NAMALWA (cell line): ENCODE results near the gene AVL9.
"Not testable (repeated sequence)": the region's sequence is repeated elsewhere in the genome, so short reads cannot be mapped to it uniquely, and the experiment has no call there.

Experiments used
- DNase-seq: peaks from one replicate; pipeline ENCODE4 v3.0.0-alpha.2; 2015; ENCODE audit warnings: low spot score

AVL9 gene

GRCh38 chr7:32496052-32496813 lies 944 bp downstream of the AVL9 start:
- no peak for DNase-seq

DNA sequence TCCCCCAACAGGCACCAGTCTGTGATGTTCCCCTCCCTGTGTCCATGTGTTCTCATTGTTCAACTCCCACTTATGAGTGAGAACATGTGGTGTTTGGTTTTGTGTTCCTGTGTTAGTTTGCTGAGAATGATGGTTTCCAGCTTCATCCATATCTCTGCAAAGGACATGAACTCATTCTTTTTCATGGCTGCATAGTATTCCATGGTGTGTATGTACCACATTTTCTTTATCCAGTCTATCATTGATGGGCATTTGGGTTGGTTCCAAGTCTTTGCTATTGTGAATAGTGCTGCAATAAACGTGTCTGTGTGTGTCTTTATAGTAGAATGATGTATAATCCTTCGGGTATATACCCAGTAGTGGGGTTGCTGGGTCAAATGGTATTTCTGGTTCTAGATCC lies 4.5 kb downstream of the AVL9 start:
- DNase-seq, result not testable (repeated sequence)

DNA sequence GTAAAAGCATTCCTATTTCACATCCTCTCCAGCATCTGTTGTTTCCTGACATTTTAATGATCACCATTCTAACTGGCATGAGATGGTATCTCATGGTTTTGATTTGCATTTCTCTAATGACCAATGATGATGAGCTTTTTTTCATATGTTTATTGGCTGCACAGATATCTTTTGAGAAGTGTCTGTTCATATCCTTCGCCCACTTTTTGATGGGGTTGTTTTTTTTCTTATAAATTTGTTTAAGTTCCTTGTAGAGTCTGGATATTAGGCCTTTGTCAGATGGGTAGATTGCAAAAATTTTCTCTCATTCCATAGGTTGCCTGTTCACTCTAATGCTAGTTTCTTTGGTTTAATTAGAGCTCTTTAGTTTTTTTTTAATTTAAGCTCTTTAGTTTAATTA lies 4.9 kb downstream of the AVL9 start:
- not testable (repeated sequence) for DNase-seq

DNA sequence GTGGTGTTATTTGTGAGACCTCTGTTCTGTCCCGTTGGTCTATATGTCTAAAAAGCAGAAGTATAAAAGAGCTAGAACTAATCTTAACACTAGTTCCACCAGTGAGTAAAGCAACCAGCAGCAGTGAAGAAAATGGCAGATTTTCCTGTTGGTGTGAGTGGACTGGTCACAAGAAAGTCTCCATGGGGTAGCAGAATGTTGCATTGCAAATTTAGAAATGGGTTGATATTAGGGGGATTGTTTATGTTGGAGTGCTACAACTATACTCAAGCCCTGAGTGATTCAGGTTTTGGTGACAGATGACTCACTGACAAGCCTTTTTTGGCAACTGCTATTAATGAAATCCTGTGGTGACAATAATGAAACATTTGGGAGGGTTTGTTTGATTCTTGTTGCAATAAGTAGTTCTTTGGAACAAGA lies 5.6 kb downstream of the AVL9 start:
- peak; percentile 51 for DNase-seq

- no peak for DNase-seq
Observed at GRCh38 chr7:32501522-32501921, 6.2 kb downstream of the AVL9 start.

DNA sequence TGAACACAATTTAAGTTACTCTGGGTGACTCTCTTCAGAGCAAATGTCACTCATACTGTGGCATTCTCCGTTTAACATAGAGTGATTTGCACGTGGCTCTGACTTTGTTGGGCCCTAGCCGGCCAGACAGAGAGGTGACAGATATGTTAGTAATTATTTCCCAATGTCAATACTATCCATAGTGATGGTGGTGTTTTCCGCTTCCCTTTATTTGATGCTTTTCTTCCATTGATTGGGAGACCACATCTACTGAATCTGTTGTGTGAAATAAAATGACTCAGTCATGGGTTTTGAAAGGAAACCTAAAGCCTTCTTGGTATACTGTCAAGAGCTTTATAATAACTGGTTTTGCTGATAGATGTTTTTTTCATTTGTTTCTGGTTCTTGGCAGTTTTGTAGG lies 7.4 kb downstream of the AVL9 start:
- no peak for DNase-seq

DNA sequence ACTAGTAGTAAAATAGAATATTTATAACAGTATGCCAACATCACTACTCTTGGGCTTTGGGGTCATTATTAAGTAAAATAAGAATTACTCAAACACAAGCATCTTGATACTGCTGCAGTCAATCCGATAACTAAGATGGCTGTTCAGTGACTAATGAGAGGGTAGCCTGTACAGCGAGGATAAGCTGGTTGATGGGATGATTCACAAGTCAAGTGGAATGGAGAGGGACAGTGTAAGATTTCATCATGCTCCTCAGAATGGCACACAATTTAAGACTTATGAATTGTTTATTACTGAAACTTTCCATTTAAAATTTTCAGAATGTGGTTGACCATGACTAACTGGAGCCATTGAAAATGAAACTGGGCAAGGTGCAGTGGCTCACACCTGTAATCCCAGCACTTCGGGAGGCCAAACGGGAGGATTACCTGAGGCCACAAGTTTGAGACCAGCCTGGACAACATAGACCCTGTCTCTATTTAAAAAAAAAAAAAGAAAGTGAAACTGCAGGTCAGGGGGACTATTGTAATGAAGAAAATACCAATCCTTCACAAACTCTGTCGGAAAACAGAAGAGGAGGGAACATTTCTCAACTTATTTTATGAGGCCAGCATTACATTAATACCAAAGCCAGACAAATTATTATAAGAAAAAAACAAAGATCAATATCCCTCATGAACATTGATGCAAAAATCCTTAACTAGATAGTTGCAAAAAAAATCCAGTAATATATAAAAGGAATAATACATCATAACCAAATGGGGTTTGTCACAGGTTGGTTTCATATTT lies 11.2 kb downstream of the AVL9 start:
- DNase-seq, result no peak

- no peak for DNase-seq
Observed at GRCh38 chr7:32507414-32507813, 12.1 kb downstream of the AVL9 start.

DNA sequence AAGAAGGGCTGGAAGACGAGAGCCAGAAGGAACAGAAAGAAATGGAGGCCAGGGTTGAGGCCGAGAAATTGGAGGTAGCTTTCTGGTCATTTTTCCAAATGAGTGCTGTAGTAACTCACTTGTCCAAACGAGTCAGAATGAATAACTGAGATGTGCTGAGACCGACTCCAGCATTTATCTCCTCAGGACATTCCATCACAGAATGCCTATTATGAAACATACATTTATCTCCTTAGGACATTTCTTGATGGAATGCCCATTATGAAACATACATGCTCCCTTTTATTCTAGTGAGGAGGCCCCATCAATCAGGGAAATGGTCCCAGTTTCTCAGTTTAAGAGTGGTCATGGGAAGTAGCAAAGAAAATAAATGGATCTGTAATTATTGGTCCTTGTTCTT lies 16.5 kb downstream of the AVL9 start:
- no peak for DNase-seq

DNA sequence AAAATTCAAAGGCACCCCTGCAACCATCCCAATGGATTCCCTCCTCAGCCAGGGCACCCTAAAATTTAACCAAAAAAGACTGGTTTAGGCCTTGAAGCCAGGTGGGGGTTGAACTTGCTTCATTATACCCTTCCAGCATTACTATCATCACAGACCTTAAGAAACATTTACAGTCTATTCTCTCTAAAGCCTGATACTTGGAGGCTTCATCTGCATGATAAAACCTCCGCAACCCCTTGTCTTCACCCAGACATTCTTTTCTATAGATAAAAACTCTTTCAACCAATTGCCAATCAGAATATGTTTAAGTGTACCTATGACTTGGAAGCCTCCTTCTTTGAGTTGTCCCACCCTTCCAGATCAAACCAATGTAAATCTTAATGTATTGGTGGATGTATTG lies 17.9 kb downstream of the AVL9 start:
- no peak for DNase-seq

DNA sequence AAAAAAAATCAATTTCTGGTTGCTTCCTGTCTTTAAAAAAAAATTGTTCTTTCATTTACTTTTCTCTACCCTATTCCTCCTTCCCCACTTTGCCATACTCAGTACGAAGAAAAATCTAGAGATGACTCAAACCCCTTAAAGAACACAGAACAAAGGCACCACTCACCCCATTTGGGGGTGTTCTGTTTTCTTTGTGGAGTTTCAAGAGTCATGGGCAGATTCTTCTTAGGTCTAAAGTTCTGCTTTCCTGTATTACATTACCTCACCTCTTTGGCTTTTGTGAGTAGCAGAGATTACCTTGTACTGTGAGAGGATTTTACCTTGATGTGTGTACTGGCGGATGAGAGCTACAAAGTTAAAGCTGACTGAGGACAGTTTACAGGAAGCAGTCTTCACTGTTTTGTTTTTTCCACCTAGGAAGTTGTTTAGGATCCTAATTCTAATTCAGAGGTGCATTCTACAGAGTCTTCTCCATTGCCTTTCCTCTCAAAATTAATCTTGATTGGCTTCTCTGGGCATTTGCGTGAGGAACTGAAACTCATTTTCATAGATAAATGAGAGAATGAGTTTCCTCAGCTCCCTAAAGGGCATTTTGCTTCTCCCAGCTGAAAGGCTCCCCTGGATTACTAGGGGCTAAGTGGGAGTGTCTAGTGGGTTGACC lies 20.7 kb downstream of the AVL9 start:
- DNase-seq, result no peak

DNA sequence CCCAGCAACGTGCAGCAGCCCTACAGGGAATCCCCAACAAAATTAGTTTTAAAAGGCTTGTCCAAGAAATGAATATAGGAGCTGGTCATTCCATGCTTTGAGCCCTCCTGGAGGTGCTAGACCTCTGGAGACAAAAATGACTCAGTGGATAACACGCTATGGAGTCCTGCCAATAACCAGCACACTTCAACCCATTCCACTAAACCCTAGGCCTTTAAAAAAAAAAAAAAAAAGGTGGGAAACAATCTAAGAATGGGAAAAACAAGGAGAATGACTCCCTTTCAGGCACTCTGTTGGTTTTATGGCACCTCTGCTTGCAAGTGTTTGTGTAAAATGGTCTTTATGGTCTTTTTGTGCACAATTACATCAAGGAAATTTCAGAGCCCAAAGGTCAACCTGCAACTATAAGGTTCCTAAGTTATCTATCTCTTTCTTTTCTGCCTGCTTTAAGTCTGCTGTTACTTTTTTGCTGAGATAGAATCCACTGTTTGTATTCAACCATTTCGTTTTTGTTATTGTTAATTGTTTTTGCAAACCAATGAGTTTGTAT lies 21.3 kb downstream of the AVL9 start:
- no peak for DNase-seq

DNA sequence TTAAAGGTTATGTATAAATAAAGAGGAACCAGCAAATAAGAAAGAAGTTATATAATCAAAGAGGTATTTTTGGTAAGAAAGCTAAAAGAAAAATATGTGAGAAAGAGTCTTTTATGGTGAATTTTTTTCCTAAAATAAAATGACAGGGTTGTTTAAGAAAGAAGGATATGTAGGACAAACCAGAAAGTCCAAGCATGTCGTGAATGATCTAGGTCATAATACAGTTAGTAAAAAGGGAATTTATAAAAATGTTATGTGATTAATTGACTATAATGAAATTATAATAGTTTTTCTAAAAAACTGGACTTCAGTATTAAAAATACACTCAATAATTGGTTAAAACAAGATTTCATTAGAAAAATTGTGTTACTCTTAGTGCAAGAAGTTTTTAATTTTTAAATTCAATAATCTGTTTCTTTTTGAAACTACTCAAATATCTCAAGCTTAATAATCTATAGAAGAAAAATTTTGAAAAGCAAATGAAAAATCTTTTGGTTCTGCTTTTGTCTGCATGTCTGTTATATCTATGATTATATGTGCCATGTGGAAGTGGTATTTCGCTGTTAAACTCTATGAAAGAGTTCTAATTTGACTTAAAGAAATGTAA lies 23.3 kb downstream of the AVL9 start:
- DNase-seq, result peak; percentile 39

- no peak for DNase-seq
Observed at GRCh38 chr7:32519763-32520162, 24.5 kb downstream of the AVL9 start.

- DNase-seq, result no peak
Observed at GRCh38 chr7:32522746-32523530, 27.6 kb downstream of the AVL9 start.

DNA sequence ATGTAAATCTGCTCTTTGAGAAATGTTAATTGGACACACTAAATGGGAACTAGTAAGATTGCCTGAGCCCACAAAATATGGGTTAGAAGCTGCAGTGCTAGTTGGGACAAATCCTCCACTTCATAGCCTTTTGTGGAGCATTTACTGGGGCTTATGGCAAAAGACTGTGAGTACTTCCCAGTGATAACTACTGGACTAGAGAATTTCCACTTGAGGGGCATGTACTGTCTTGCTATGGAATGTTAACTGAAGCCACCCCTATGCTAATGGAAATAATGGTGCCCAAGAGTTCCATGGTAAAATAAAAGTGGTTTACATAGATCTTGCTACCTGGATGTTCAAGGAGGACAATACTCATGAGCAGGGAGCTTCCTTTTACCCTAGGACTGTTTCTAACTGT lies 29.3 kb downstream of the AVL9 start:
- no peak for DNase-seq

GRCh38 chr7:32525839-32526238 lies 30.6 kb downstream of the AVL9 start:
- DNase-seq, result no peak

DNA sequence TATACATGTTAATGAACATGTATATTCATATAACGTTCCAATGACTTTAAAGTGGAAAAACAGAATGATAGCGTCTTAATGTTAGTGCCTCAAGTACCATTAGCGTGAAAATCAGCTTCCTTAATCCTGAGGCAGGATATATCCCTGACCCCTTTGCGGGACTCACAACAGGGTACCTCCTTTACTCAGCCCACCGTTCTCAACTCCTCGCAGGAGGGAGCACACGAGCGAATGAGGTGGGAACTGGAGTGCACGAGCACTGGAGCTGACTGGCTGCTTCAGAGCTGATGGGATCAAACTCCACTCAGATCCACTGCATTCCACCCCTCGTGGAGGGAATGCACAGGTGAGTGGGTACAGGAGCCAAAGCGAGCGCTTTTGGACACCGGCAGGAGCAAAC lies 36.1 kb downstream of the AVL9 start:
- DNase-seq, result no peak

- DNase-seq, result no peak
Observed at GRCh38 chr7:32532086-32532485, 36.8 kb downstream of the AVL9 start.

DNA sequence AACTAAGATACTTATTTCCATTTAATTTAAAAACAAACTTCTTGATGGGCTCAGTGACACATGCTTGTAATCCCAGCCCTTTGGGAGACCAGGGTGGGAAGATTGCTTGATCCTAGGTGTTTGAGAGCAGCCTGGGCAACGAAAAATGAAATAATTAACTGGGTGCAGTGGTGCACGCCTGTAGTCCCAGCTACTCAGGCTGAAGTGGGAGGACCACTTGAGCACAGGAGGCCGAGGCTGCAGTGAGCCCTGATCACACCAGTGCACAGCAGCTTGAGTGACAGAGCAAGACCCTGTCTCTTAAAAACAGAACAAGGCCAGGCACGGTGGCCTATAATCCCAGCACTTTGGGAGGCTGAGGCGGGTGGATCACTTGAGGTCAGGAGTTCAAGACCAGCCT lies 37.4 kb downstream of the AVL9 start:
- DNase-seq, result no peak

GRCh38 chr7:32533276-32534029 lies 38.2 kb downstream of the AVL9 start:
- DNase-seq, result no peak
